ENCODE results near the gene OR2T33.

The OR2T33 gene

DNA sequence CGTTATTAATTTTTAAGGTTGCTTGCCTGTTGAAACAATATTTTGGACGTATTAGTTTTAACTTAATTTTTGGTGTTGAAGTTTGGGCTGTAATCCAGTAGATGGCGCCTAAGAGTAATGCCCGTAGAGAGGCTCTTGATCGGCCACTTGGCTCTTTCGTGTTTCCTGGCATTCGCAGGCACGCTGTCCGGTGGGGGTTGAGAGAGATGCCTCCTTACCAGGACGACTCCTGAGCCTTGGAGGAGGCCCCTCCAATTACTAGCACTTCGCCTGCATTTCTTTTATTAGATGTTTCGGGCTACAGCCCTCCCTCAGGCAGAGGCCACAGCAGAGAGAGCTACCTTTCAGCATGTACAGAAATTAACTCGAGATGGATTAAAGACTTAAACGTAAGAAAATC is 34.6 kb downstream of the OR2T33 start:
- Histone ChIP-seq H3K9ac (no peak overlapping the region), H4K20me1 (no peaks in the 10 kb centered on the region), H3K36me3 (no peaks in the 10 kb centered on the region), H3K4me1 (no peaks in the 10 kb centered on the region), H3K9me3 (no peaks in the 10 kb centered on the region), H3K4me3 (no peak overlapping the region), H3K4me2 (peak overlapping the region; percentile 48), H3K27ac (no peak overlapping the region), H3K27me3 (no peaks in the 10 kb centered on the region)
- TF ChIP-seq Cebpa-rat (IDR thresholded peaks at IDR 0.05), result no peak

DNA sequence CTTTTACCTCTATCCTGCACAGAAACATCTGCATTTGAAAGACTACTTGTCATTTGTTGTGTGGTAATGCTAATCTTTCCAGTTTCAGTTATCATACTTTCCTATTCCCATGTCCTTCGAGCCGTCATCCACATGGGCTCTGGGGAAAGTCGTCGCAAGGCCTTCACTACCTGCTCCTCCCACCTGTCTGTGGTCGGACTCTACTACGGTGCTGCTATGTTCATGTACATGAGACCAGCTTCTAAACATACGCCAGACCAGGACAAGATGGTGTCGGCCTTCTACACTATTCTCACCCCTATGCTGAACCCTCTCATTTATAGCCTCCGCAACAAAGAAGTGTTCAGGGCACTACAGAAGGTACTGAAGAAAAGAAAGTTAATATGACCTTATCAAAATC is 38.3 kb downstream of the OR2T33 start:
- Histone ChIP-seq H3K4me1 (no peaks in the 10 kb centered on the region), H4K20me1 (no peaks in the 10 kb centered on the region), H3K27ac (no peak overlapping the region), H3K36me3 (no peaks in the 10 kb centered on the region), H3K9me3 (no peaks in the 10 kb centered on the region), H3K27me3 (no peaks in the 10 kb centered on the region), H3K4me2 (no peak overlapping the region), H3K4me3 (no peak overlapping the region), H3K9ac (no peak overlapping the region)
- TF ChIP-seq Cebpa-rat (IDR thresholded peaks at IDR 0.05), result no peak

GRCh38 chr1:248231117-248231516 is 46.7 kb downstream of the OR2T33 start, which contains the start of gene OR2M4:
Gene OR2M4, plus strand, starts transcription at chr1:248231417. Its CDS starts 7,512 bp downstream, at chr1:248238929.
- H4K20me1 ChIP-seq, result no peaks in the 10 kb centered on the region
- no peak within 1 kb of the TSS for H3K27ac ChIP-seq
- no peaks in the 10 kb centered on the region for H3K36me3 ChIP-seq
- H3K9me3 ChIP-seq, result no peaks in the 10 kb centered on the region
- H3K4me3 ChIP-seq, result no peak within 1 kb of the TSS
- no peak for TF ChIP-seq Cebpa-rat (IDR thresholded peaks at IDR 0.05)
- no peak within 1 kb of the TSS for H3K9ac ChIP-seq
- H3K27me3 ChIP-seq, result no peaks in the 10 kb centered on the region
- H3K4me2 ChIP-seq, result no peak within 1 kb of the TSS
- no peaks in the 10 kb centered on the region for H3K4me1 ChIP-seq

GRCh38 chr1:248229360-248229908 is 48.3 kb downstream of the OR2T33 start:
- no peaks in the 10 kb centered on the region for H4K20me1 ChIP-seq
- no peak overlapping the region for H3K4me3 ChIP-seq
- no peaks in the 10 kb centered on the region for H3K4me1 ChIP-seq
- no peaks in the 10 kb centered on the region for H3K36me3 ChIP-seq
- H3K9me3 ChIP-seq, result no peaks in the 10 kb centered on the region
- TF ChIP-seq Cebpa-rat (IDR thresholded peaks at IDR 0.05), result no peak
- H3K4me2 ChIP-seq, result no peak overlapping the region
- no peak overlapping the region for H3K27ac ChIP-seq
- H3K27me3 ChIP-seq, result no peaks in the 10 kb centered on the region
- H3K9ac ChIP-seq, result no peak overlapping the region

DNA sequence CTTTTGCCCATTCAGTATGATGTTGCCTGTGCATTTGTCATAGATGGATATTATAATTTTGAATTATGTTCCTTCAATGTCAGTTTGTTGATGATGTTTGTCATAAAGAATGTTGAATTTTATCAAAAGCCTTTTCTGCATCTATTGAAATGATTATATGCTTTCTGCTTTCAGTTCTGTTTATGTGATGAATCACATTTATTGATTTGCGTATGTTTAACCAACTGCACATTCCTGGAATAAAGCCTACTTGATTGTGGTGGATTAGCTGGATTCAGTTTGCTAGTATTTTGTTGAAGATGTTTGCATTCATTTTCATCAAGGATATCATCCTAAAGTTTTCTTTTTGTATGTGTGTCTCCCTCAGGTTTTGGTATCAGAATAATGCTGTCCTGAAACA is 52.2 kb downstream of the OR2T33 start:
- Histone ChIP-seq H3K9me3 (0 out of 2 replicates have a peak, but pooled peaks cover 4% of the 10 kb centered on the region), H3K4me3 (no peak overlapping the region), H3K4me1 (no peaks in the 10 kb centered on the region), H3K27ac (no peak overlapping the region), H3K9ac (no peak overlapping the region), H3K4me2 (no peak overlapping the region), H4K20me1 (no peaks in the 10 kb centered on the region), H3K27me3 (no peaks in the 10 kb centered on the region), H3K36me3 (no peaks in the 10 kb centered on the region)
- no peak for TF ChIP-seq Cebpa-rat (IDR thresholded peaks at IDR 0.05)
